ENCODE measurements around the gene FARS2.

- no peak for TF ChIP-seq CTCF (IDR thresholded peaks at IDR 0.05)
- TF ChIP-seq POLR2A (IDR thresholded peaks at IDR 0.05) = no peak
These were observed 17.3 kb downstream of the FARS2 start for GRCh38 chr6:5278565-5279120.

Data from transverse colon (tissue), 3 donors.